Measurements from ENCODE around the gene CNPY2. TPM values are rescaled to one million over a fixed set of nuclear protein-coding genes. Genes with fewer than 3 reads are reported as not detected.
"Not testable (repeated sequence)": the region's sequence is repeated elsewhere in the genome, so short reads cannot be mapped to it uniquely, and the experiment has no call there.

CNPY2 gene
- total RNA-seq, 4 donors from 2014 or later: 33.5 to 83.5 (median 67.3) TPM

DNA sequence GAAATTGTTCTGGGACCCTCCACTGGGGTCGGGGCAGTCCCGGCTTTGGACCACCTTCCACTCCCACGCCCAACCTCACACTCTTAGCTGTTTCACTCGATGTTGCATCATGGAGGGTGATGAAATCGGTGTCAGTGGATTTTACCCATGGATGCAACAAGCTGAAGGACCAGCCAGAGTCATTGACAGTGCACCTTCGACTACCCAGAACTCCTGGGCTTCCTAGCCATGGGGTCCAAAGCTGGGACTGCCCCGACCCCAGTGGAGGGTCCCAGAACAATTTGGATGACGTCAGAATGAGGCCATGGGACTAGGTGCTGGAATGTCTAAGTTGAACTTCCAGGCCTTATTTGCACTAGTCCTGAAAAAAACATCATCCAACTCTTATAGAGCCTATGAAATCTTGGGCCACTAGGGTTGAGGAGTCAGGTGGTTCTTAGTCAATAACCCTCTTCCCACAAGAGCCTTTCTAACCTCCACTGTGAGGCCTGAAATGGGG, 22.0 kb upstream of the CNPY2 start:
- no peaks in the 10 kb centered on the region for H3K36me3 ChIP-seq
- no peaks in the 10 kb centered on the region for H3K4me1 ChIP-seq
- H3K27me3 ChIP-seq: no peaks in the 10 kb centered on the region
- no peak overlapping the region for H3K4me3 ChIP-seq
- no peak for DNase-seq
- no peaks in the 10 kb centered on the region for H3K9me3 ChIP-seq
- H3K27ac ChIP-seq: no peak overlapping the region
- intact Hi-C loops (cut with DNase I; ENCODE audit: low total_unique reads): no loop called here
- TF ChIP-seq POLR2A (IDR thresholded peaks at IDR 0.05) (no peak), CTCF (IDR thresholded peaks at IDR 0.05) (no peak)

DNA sequence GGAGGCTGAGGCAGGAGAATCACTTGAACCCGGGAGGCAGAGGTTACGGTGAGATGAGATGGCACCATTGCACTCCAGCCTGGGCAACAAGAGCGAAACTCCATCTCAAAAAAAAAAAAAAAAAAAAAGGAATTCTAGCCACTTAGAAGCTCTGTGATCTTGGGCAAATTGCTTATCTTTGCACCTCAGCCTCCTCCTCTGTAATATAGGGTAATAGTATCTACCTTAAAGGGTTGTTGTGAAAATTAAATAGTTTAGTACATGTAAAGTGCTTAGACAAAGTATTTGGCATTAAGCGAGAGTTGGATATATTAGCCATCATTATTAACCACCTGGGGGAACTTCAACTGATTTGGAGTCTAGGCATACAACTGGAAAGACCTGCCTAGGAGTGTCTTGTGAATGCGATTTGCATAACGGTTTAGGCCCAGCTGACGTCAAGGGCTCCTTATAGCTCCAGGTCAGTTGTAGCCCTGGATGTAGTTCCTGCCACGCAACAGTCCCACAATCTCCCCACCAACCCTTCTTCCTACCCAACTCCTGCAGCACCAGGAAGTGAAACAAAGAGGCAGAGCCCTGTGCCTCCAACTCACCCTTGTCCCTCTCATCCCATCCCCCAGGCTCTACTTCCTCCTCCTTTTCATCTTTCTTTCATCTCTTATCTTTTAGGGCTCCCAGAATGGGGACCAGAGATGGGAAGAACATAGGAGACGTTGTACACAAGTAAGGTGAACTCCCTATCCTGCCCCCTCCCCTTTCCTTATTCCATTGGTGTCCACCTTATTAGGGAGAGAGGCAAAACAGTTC, 20.8 kb upstream of the CNPY2 start:
- no peaks in the 10 kb centered on the region for H3K27me3 ChIP-seq
- no peak for TF ChIP-seq CTCF (IDR thresholded peaks at IDR 0.05)
- no peak for TF ChIP-seq POLR2A (IDR thresholded peaks at IDR 0.05)

DNA sequence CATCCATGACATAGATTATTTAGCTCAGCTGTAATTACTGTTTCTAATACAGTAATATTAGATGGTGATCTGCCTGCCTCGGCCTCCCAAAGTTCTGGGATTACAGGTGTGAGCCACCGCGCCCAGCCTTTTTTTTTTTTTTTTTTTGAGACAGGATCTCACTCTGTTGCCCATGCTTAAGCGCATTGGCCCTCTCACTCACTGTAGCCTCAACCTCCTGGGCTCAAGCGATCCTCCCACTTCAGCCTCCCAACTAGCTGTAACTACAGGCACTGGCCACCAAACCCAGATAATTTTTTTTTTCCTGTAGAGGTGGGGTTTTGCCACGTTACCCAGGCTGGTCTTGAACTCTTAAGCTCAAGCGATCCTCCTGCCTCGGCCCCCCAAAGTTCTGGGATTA, 19.7 kb upstream of the CNPY2 start:
- DNase-seq; H3K27me3 ChIP-seq; H3K4me1 ChIP-seq; H3K27ac ChIP-seq; H3K9me3 ChIP-seq; intact Hi-C loops (cut with DNase I; ENCODE audit: low total_unique reads); H3K36me3 ChIP-seq; H3K4me3 ChIP-seq: not testable (repeated sequence)

More for the DNA sequence above, 20.8 kb upstream of the CNPY2 start:
- H3K9me3 ChIP-seq: no peaks in the 10 kb centered on the region
- no peak overlapping the region for H3K4me3 ChIP-seq
- no peaks in the 10 kb centered on the region for H3K4me1 ChIP-seq
- intact Hi-C loops (cut with DNase I; ENCODE audit: low total_unique reads): no loop called here
- no peak for DNase-seq
- no peak overlapping the region for H3K27ac ChIP-seq
- H3K36me3 ChIP-seq: no peaks in the 10 kb centered on the region

- peak overlapping the region; percentile 98 for H3K27ac ChIP-seq
- DNase-seq: no peak
- no peaks in the 10 kb centered on the region for H3K27me3 ChIP-seq
- H3K4me3 ChIP-seq: peak overlapping the region; percentile 68 to 86
- H3K4me1 ChIP-seq: no peaks in the 10 kb centered on the region
- intact Hi-C loops (cut with DNase I; ENCODE audit: low total_unique reads): no loop called here
- H3K9me3 ChIP-seq: no peaks in the 10 kb centered on the region
- no peaks in the 10 kb centered on the region for H3K36me3 ChIP-seq
- TF ChIP-seq CTCF (IDR thresholded peaks at IDR 0.05): no peak
- no peak for TF ChIP-seq POLR2A (IDR thresholded peaks at IDR 0.05)
These were observed 18.7 kb upstream of the CNPY2 start for GRCh38 chr12:56334490-56334793.

DNA sequence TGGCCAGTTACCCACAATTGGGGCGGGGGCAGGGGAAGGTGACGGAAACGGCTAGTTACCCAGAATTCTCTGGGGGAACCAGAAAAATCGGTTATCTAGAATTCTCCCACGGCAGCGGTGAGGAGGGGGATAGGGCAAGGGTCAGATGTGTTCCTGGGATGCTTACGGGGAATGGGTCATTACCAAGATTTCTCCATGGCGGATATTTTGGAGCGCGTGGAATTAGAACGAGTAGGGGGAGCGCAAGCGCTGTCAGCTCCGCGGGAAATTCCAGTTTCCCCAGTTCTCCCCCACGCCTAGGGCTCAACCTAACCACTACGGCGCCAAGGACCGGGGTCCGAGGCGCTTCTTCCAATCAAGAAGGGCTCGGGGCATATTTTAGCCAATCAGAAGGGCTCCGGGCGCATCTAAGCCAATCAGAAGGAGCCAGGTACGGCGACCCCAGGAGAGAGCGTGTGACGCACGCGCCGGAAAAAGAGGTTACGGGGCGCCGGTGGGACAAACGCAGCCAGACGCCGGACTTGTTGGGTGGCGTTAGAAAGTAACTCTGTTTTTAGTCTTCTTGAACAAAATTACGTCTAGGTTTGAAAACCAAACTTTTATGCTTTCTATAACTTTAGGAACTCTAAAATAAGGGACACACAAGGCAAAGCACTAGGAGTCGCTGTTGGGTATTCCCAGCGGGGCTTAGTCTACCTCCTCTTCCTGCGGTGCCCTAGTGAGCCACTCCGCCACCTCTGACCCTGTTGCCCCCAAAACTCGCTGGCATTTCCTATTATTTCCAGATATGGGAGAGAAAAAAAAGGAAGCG, 18.1 kb upstream of the CNPY2 start, which contains the start of gene PAN2:
Gene PAN2, minus strand, starts transcription at position 322 of the 811 bp plus-strand sequence. CDS start 906 bp downstream, outside the sequence.
- TF ChIP-seq POLR2A (IDR thresholded peaks at IDR 0.05): peak; percentile 69 to 80
- peak; percentile 42 to 67 (median 53) for TF ChIP-seq CTCF (IDR thresholded peaks at IDR 0.05)
- H3K27ac ChIP-seq: peak within 1 kb of the TSS; percentile 98
- peak within 1 kb of the TSS; percentile 68 to 86 for H3K4me3 ChIP-seq
- H3K9me3 ChIP-seq: no peaks in the 10 kb centered on the region
- H3K4me1 ChIP-seq: no peaks in the 10 kb centered on the region
- no peaks in the 10 kb centered on the region for H3K36me3 ChIP-seq
- DNase-seq: peak; percentile 94 to 96
- H3K27me3 ChIP-seq: no peaks in the 10 kb centered on the region
- intact Hi-C loops (cut with DNase I; ENCODE audit: low total_unique reads): no loop called here
